GM12872 (cell line): ENCODE results near the gene GRK2.

ENCODE experiments used
- CTCF ChIP-seq: IDR thresholded peaks from 3 replicates; pipeline ENCODE4 v1.5.1; 2011; ENCODE audit warnings: low read depth, mild to moderate bottlenecking, low read length, moderate library complexity; ENCODE audit not compliant: insufficient read depth

The GRK2 gene

GRCh38 chr11:67289651-67290479 is 23.6 kb downstream of the GRK2 start:
- no peak for TF ChIP-seq CTCF

- TF ChIP-seq CTCF = no peak
Observed at GRCh38 chr11:67290801-67291200, 24.5 kb downstream of the GRK2 start.

GRCh38 chr11:67291481-67292381 is 25.5 kb downstream of the GRK2 start:
- no peak for TF ChIP-seq CTCF

GRCh38 chr11:67292671-67293070 is 26.4 kb downstream of the GRK2 start:
- TF ChIP-seq CTCF = no peak

- no peak for TF ChIP-seq CTCF
Observed at GRCh38 chr11:67293090-67293489, 26.8 kb downstream of the GRK2 start.

GRCh38 chr11:67295846-67296245 is 29.6 kb downstream of the GRK2 start:
- no peak for TF ChIP-seq CTCF

- no peak for TF ChIP-seq CTCF
Observed at GRCh38 chr11:67298786-67299185, 32.5 kb downstream of the GRK2 start.
